Measurements from ENCODE around the gene TBC1D9B.
"Not testable (repeated sequence)": the region's sequence is repeated elsewhere in the genome, so short reads cannot be mapped to it uniquely, and the experiment has no call there.

TBC1D9B gene

GRCh38 chr5:179836225-179837019, 71.3 kb downstream of the TBC1D9B start:
- DNase-seq = peak in 2 of 4 experiments; percentile 34 to 36

GRCh38 chr5:179834871-179835270, 72.8 kb downstream of the TBC1D9B start:
- not testable (repeated sequence) for DNase-seq

GRCh38 chr5:179834120-179834519, 73.6 kb downstream of the TBC1D9B start:
- DNase-seq = no peak

GRCh38 chr5:179833709-179834070, 74.0 kb downstream of the TBC1D9B start:
- no peak for DNase-seq

- DNase-seq = no peak
Measured at GRCh38 chr5:179833056-179833708, 74.5 kb downstream of the TBC1D9B start.

GRCh38 chr5:179832039-179832745, 75.5 kb downstream of the TBC1D9B start:
- DNase-seq = no peak

- no peak for DNase-seq
Measured at GRCh38 chr5:179830818-179831468, 76.8 kb downstream of the TBC1D9B start.

GRCh38 chr5:179829732-179830435, 77.8 kb downstream of the TBC1D9B start:
- no peak for DNase-seq

- no peak for DNase-seq
Measured at GRCh38 chr5:179828756-179829421, 78.8 kb downstream of the TBC1D9B start.

GRCh38 chr5:179827680-179828079, 80.0 kb downstream of the TBC1D9B start:
- DNase-seq = no peak

- DNase-seq = no peak
Measured at GRCh38 chr5:179825655-179826182, 82.0 kb downstream of the TBC1D9B start.

- no peak for DNase-seq
Measured at GRCh38 chr5:179824745-179825112, 83.0 kb downstream of the TBC1D9B start.

- DNase-seq = no peak
Measured at GRCh38 chr5:179823937-179824744, 83.6 kb downstream of the TBC1D9B start.

GRCh38 chr5:179822444-179822990, 85.2 kb downstream of the TBC1D9B start:
- DNase-seq = no peak

- DNase-seq = no peak
Measured at GRCh38 chr5:179822059-179822432, 85.7 kb downstream of the TBC1D9B start.

- DNase-seq = peak in 3 of 4 experiments; percentile 51 to 76 (median 69)
Measured at GRCh38 chr5:179821298-179822058, 86.2 kb downstream of the TBC1D9B start.

- peak; percentile 47 to 76 (median 68) for DNase-seq
Measured at GRCh38 chr5:179820483-179821297, 87.0 kb downstream of the TBC1D9B start, which contains the start of gene SQSTM1. Gene SQSTM1, plus strand, starts transcription at chr5:179820905. Its CDS starts 32 bp downstream, at chr5:179820937.

- no peak for DNase-seq
Measured at GRCh38 chr5:179820127-179820482, 87.6 kb downstream of the TBC1D9B start.

Measured in activated naive CD4-positive, alpha-beta T cell (primary cell).